Measurements from ENCODE around the gene RAB15.

Gene RAB15

GRCh38 chr14:64932231-64932630 is 39.9 kb downstream of the RAB15 start:
- Histone ChIP-seq H4K91ac (ENCODE audit: low read length) (no peak overlapping the region), H4K8ac (ENCODE audit: low read length) (no peak overlapping the region), H3K4me3 (ENCODE audit: insufficient read depth in 1 of 2, low read depth in 1 of 2, low read length in 2 of 2) (no peak overlapping the region), H2BK12ac (ENCODE audit: low read length in 2 of 2) (no peak overlapping the region), H3K36me3 (ENCODE audit: control insufficient read depth in 1 of 2, insufficient read depth in 2 of 2, low read depth in 1 of 2, low read length in 2 of 2) (peaks cover 11 to 73% of the 10 kb centered on the region in 2 experiments), H2AFZ (ENCODE audit: low read depth, low read length) (no peak overlapping the region), H3K4me1 (ENCODE audit: control insufficient read depth, insufficient read depth, low read depth, low read length) (peaks cover 2% of the 10 kb centered on the region), H3K9ac (ENCODE audit: low read length) (no peak overlapping the region), H2BK120ac (ENCODE audit: low read depth, low read length) (no peak overlapping the region), H3K9me3 (ENCODE audit: control insufficient read depth, low read length) (no peaks in the 10 kb centered on the region), H3K18ac (ENCODE audit: low read depth in 1 of 2, low read length in 2 of 2) (no peak overlapping the region), H3K27me3 (ENCODE audit: control insufficient read depth in 1 of 2, insufficient read depth in 1 of 2, low read length in 2 of 2) (no peaks in the 10 kb centered on the region), H3K79me1 (replicated peaks; ENCODE audit: low read length, poor library complexity, severe bottlenecking) (peaks cover 30% of the 10 kb centered on the region), H3K27ac (ENCODE audit: low read length, poor library complexity, severe bottlenecking) (no peak overlapping the region), H3K14ac (ENCODE audit: low read length in 2 of 2) (no peak overlapping the region), H2BK15ac (ENCODE audit: low read depth, poor library complexity, severe bottlenecking) (no peak overlapping the region), H2BK5ac (ENCODE audit: low read depth, low read length, poor library complexity, severe bottlenecking) (no peak overlapping the region), H3K4ac (ENCODE audit: low read depth in 1 of 2, low read length in 2 of 2) (no peak overlapping the region), H3K23ac (ENCODE audit: low read length in 2 of 2) (no peak overlapping the region), H3K4me2 (ENCODE audit: low read length, poor library complexity, severe bottlenecking) (no peak overlapping the region), H2AK5ac (ENCODE audit: low read length, severe bottlenecking) (no peak overlapping the region)
- no peak for DNase-seq

- Histone ChIP-seq H3K23ac (ENCODE audit: low read length in 2 of 2) (no peak overlapping the region), H2BK120ac (ENCODE audit: low read depth, low read length) (no peak overlapping the region), H3K18ac (ENCODE audit: low read depth in 1 of 2, low read length in 2 of 2) (no peak overlapping the region), H4K8ac (ENCODE audit: low read length) (no peak overlapping the region), H3K79me1 (replicated peaks; ENCODE audit: low read length, poor library complexity, severe bottlenecking) (peaks cover 28% of the 10 kb centered on the region), H2BK5ac (ENCODE audit: low read depth, low read length, poor library complexity, severe bottlenecking) (no peak overlapping the region), H3K36me3 (ENCODE audit: control insufficient read depth in 1 of 2, insufficient read depth in 2 of 2, low read depth in 1 of 2, low read length in 2 of 2) (peaks cover 13 to 85% of the 10 kb centered on the region in 2 experiments), H2BK15ac (ENCODE audit: low read depth, poor library complexity, severe bottlenecking) (no peak overlapping the region), H3K4me3 (ENCODE audit: insufficient read depth in 1 of 2, low read depth in 1 of 2, low read length in 2 of 2) (no peak overlapping the region), H3K14ac (ENCODE audit: low read length in 2 of 2) (no peak overlapping the region), H4K91ac (ENCODE audit: low read length) (no peak overlapping the region), H3K4me2 (ENCODE audit: low read length, poor library complexity, severe bottlenecking) (no peak overlapping the region), H3K4me1 (ENCODE audit: control insufficient read depth, insufficient read depth, low read depth, low read length) (peaks cover 2% of the 10 kb centered on the region), H3K27me3 (ENCODE audit: control insufficient read depth in 1 of 2, insufficient read depth in 1 of 2, low read length in 2 of 2) (no peaks in the 10 kb centered on the region), H3K4ac (ENCODE audit: low read depth in 1 of 2, low read length in 2 of 2) (no peak overlapping the region), H2BK12ac (ENCODE audit: low read length in 2 of 2) (no peak overlapping the region), H3K9ac (ENCODE audit: low read length) (no peak overlapping the region), H3K27ac (ENCODE audit: low read length, poor library complexity, severe bottlenecking) (no peak overlapping the region), H2AFZ (ENCODE audit: low read depth, low read length) (no peak overlapping the region), H2AK5ac (ENCODE audit: low read length, severe bottlenecking) (no peak overlapping the region), H3K9me3 (ENCODE audit: control insufficient read depth, low read length) (no peaks in the 10 kb centered on the region)
- no peak for DNase-seq
- 100% methylated on average over 2 of the region's 2 CpGs for WGBS
Measured at GRCh38 chr14:64931123-64931522, 41.0 kb downstream of the RAB15 start.

- no peak overlapping the region for H4K8ac ChIP-seq (ENCODE audit: low read length)
- WGBS, result 100% methylated on average over 1 of the region's 3 CpGs
- no peak overlapping the region for H2BK5ac ChIP-seq (ENCODE audit: low read depth, low read length, poor library complexity, severe bottlenecking)
- no peak overlapping the region for H2AFZ ChIP-seq (ENCODE audit: low read depth, low read length)
- H3K4me2 ChIP-seq (ENCODE audit: low read length, poor library complexity, severe bottlenecking), result no peak overlapping the region
- no peak overlapping the region for H3K4me3 ChIP-seq (ENCODE audit: insufficient read depth in 1 of 2, low read depth in 1 of 2, low read length in 2 of 2)
- no peak overlapping the region for H2AK5ac ChIP-seq (ENCODE audit: low read length, severe bottlenecking)
- no peak overlapping the region for H3K27ac ChIP-seq (ENCODE audit: low read length, poor library complexity, severe bottlenecking)
- no peak overlapping the region for H2BK15ac ChIP-seq (ENCODE audit: low read depth, poor library complexity, severe bottlenecking)
- H3K18ac ChIP-seq (ENCODE audit: low read depth in 1 of 2, low read length in 2 of 2), result no peak overlapping the region
- H3K4ac ChIP-seq (ENCODE audit: low read depth in 1 of 2, low read length in 2 of 2), result no peak overlapping the region
- H3K14ac ChIP-seq (ENCODE audit: low read length in 2 of 2), result no peak overlapping the region
- no peak overlapping the region for H4K91ac ChIP-seq (ENCODE audit: low read length)
- peak overlapping the region; percentile 12 for H3K9ac ChIP-seq (ENCODE audit: low read length)
- H3K23ac ChIP-seq (ENCODE audit: low read length in 2 of 2), result no peak overlapping the region
- H3K36me3 ChIP-seq (ENCODE audit: control insufficient read depth in 1 of 2, insufficient read depth in 2 of 2, low read depth in 1 of 2, low read length in 2 of 2), result peaks cover 16 to 91% of the 10 kb centered on the region in 2 experiments
- H2BK12ac ChIP-seq (ENCODE audit: low read length in 2 of 2), result no peak overlapping the region
- H3K9me3 ChIP-seq (ENCODE audit: control insufficient read depth, low read length), result no peaks in the 10 kb centered on the region
- H3K79me1 ChIP-seq (replicated peaks; ENCODE audit: low read length, poor library complexity, severe bottlenecking), result peaks cover 30% of the 10 kb centered on the region
- H2BK120ac ChIP-seq (ENCODE audit: low read depth, low read length), result no peak overlapping the region
- no peaks in the 10 kb centered on the region for H3K27me3 ChIP-seq (ENCODE audit: control insufficient read depth in 1 of 2, insufficient read depth in 1 of 2, low read length in 2 of 2)
- peaks cover 2% of the 10 kb centered on the region for H3K4me1 ChIP-seq (ENCODE audit: control insufficient read depth, insufficient read depth, low read depth, low read length)
- DNase-seq, result no peak
Measured at GRCh38 chr14:64930085-64930843, 41.9 kb downstream of the RAB15 start.

- no peak overlapping the region for H3K27ac ChIP-seq (ENCODE audit: low read length, poor library complexity, severe bottlenecking)
- H3K9ac ChIP-seq (ENCODE audit: low read length), result no peak overlapping the region
- no peak overlapping the region for H2AFZ ChIP-seq (ENCODE audit: low read depth, low read length)
- DNase-seq, result no peak
- H3K4me2 ChIP-seq (ENCODE audit: low read length, poor library complexity, severe bottlenecking), result no peak overlapping the region
- H3K23ac ChIP-seq (ENCODE audit: low read length in 2 of 2), result no peak overlapping the region
- H4K8ac ChIP-seq (ENCODE audit: low read length), result no peak overlapping the region
- H3K79me1 ChIP-seq (replicated peaks; ENCODE audit: low read length, poor library complexity, severe bottlenecking), result peaks cover 33% of the 10 kb centered on the region
- H3K18ac ChIP-seq (ENCODE audit: low read depth in 1 of 2, low read length in 2 of 2), result no peak overlapping the region
- WGBS, result 97% methylated on average over 3 of the region's 3 CpGs
- no peak overlapping the region for H3K4me3 ChIP-seq (ENCODE audit: insufficient read depth in 1 of 2, low read depth in 1 of 2, low read length in 2 of 2)
- H3K36me3 ChIP-seq (ENCODE audit: control insufficient read depth in 1 of 2, insufficient read depth in 2 of 2, low read depth in 1 of 2, low read length in 2 of 2), result peaks cover 14 to 93% of the 10 kb centered on the region in 2 experiments
- no peak overlapping the region for H2BK120ac ChIP-seq (ENCODE audit: low read depth, low read length)
- H2BK5ac ChIP-seq (ENCODE audit: low read depth, low read length, poor library complexity, severe bottlenecking), result no peak overlapping the region
- H3K4ac ChIP-seq (ENCODE audit: low read depth in 1 of 2, low read length in 2 of 2), result no peak overlapping the region
- no peaks in the 10 kb centered on the region for H3K27me3 ChIP-seq (ENCODE audit: control insufficient read depth in 1 of 2, insufficient read depth in 1 of 2, low read length in 2 of 2)
- no peak overlapping the region for H3K14ac ChIP-seq (ENCODE audit: low read length in 2 of 2)
- peaks cover 2% of the 10 kb centered on the region for H3K4me1 ChIP-seq (ENCODE audit: control insufficient read depth, insufficient read depth, low read depth, low read length)
- H3K9me3 ChIP-seq (ENCODE audit: control insufficient read depth, low read length), result no peaks in the 10 kb centered on the region
- H2AK5ac ChIP-seq (ENCODE audit: low read length, severe bottlenecking), result no peak overlapping the region
- H4K91ac ChIP-seq (ENCODE audit: low read length), result no peak overlapping the region
- H2BK15ac ChIP-seq (ENCODE audit: low read depth, poor library complexity, severe bottlenecking), result no peak overlapping the region
- H2BK12ac ChIP-seq (ENCODE audit: low read length in 2 of 2), result no peak overlapping the region
Measured at GRCh38 chr14:64929014-64929359, 43.1 kb downstream of the RAB15 start.
